ENCODE measurements around the gene DHRS2. TPM values are rescaled to one million over a fixed set of nuclear protein-coding genes. Genes with fewer than 3 reads are reported as not detected.
A peak's percentile ranks its signal among the peaks of the same experiment; 100 is the strongest.

The DHRS2 gene
- total and polyA plus RNA-seq, 2 of the 13 experiments (the other 11 are each of a cell fraction or from before 2014, with no cell fraction given) = 1,621 to 3,021 TPM

GRCh38 chr14:23629204-23629603, 7.0 kb upstream of the DHRS2 start (continued):
- no peak for TF ChIP-seq ZMYM3 (CRISPR knock-in tag; IDR thresholded peaks at IDR 0.05)
- no peak for TF ChIP-seq SNAPC5 (CRISPR knock-in tag; IDR thresholded peaks at IDR 0.05; ENCODE audit: borderline replicate concordance)
- TF ChIP-seq ATF6 (CRISPR knock-in tag; conservative IDR thresholded peaks at IDR 0.05) = no peak
- no peak for TF ChIP-seq U2AF2 (IDR thresholded peaks at IDR 0.05; ENCODE audit: low read depth, low read length)
- TF ChIP-seq U2AF1 (optimal IDR thresholded peaks at IDR 0.05; ENCODE audit: low read depth, low read length) = no peak
- TF ChIP-seq POLR2A (IDR thresholded peaks at IDR 0.05; ENCODE audit: insufficient read depth in 1 of 2, low read depth in 2 of 2, low read length in 2 of 2) = no peak
- TF ChIP-seq ZBTB26 (CRISPR knock-in tag; IDR thresholded peaks at IDR 0.05; ENCODE audit: borderline replicate concordance) = no peak
- no peak for TF ChIP-seq ZFP1 (CRISPR knock-in tag; IDR thresholded peaks at IDR 0.05)
- TF ChIP-seq ZBTB42 (CRISPR knock-in tag; IDR thresholded peaks at IDR 0.05) = no peak
- TF ChIP-seq ZNF333 (CRISPR knock-in tag; IDR thresholded peaks at IDR 0.05; ENCODE audit: borderline replicate concordance) = no peak
- TF ChIP-seq ZEB1 (IDR thresholded peaks at IDR 0.05; ENCODE audit: insufficient replicate concordance, low read depth) = no peak
- TF ChIP-seq ZNF512B (CRISPR knock-in tag; IDR thresholded peaks at IDR 0.05; ENCODE audit: borderline replicate concordance) = no peak
- no peak for TF ChIP-seq ZNF280D (CRISPR knock-in tag; IDR thresholded peaks at IDR 0.05)
- 0 out of 2 replicates have a peak, but pooled peaks have one; percentile 64 for TF ChIP-seq EHMT2 (IDR thresholded peaks at IDR 0.05; ENCODE audit: borderline replicate concordance, low read depth, low read length)
- TF ChIP-seq ZBTB49 (CRISPR knock-in tag; IDR thresholded peaks at IDR 0.05; ENCODE audit: borderline replicate concordance) = 0 out of 2 replicates have a peak, but pooled peaks have one; percentile 47
- TF ChIP-seq SOX5 (CRISPR knock-in tag; IDR thresholded peaks at IDR 0.05; ENCODE audit: borderline replicate concordance) = peak; percentile 63
- TF ChIP-seq BRF2 (CRISPR knock-in tag; IDR thresholded peaks at IDR 0.05) = no peak

All from HepG2 (cell line).